Measurements from ENCODE around the gene PROZ. TPM values are rescaled to one million over a fixed set of nuclear protein-coding genes. Genes with fewer than 3 reads are reported as not detected.

Gene PROZ
- total and polyA plus RNA-seq, 5 donors from 2014 or later: 0.15 TPM; not detected in 3

DNA sequence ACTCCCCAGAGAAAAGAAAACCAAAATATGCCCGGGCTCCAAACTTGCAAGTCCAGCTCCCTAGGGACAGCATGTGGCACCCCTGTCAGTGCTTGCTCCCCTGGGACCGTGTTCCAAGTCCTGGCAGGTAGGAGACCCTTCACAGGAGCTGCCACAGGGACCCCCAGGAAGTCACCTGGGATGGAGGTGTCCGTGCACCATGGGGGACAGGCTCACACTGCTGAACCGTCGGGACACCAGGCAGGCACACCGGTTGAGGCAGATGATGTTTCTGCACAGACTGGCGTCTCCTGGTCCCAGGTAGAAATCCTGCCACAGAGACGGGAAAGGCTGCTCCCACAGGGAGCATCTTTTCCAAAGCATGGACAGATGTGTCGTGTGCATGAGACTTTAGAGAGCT lies 11.7 kb upstream of the PROZ start:
- Histone ChIP-seq H3K4me3 (ENCODE audit: low read depth, low read length) (no peak overlapping the region), H3K36me3 (ENCODE audit: control insufficient read depth, insufficient read depth, low read length) (no peaks in the 10 kb centered on the region), H3K4me1 (ENCODE audit: control insufficient read depth, insufficient read depth, low read length, poor library complexity, severe bottlenecking) (peaks cover 1% of the 10 kb centered on the region), H3K9me3 (ENCODE audit: control insufficient read depth in 2 of 2, low read length in 2 of 2) (no peaks in the 10 kb centered on the region), H3K27me3 (ENCODE audit: control insufficient read depth, insufficient read depth, low read length) (no peaks in the 10 kb centered on the region), H3K27ac (ENCODE audit: insufficient read depth, low read length, poor library complexity, severe bottlenecking) (no peak overlapping the region)
- Mint-ChIP-seq H3K36me3 (no peaks in the 10 kb centered on the region), H3K4me3 (no peak overlapping the region), H3K27me3 (no peaks in the 10 kb centered on the region), H3K27ac (no peak overlapping the region), H3K9me3 (peaks cover 0 to 2% (median 0%) of the 10 kb centered on the region in 7 donors), H3K4me1 (peaks cover 0 to 2% (median 0%) of the 10 kb centered on the region in 4 donors)
- DNase-seq: no peak
- ATAC-seq (ENCODE audit: low read depth in 2 of 2): no peak

DNA sequence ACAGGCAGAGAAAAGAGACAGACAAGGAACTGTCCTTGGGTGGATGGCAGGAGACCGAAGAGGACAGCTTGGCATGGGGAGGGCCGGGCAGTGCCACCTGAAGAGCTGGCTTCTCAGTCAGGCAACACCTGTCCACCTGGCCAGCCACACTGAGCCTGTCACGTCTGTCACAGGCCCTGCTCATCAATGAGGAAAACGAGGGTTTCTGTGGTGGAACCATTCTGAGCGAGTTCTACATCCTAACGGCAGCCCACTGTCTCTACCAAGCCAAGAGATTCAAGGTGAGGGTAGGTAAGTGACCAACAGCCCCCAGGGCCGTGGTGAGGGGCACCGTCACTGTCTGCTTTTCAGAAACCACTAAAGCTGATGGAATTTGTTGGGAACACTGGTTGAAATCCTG lies 11.2 kb upstream of the PROZ start:
- H3K27me3 ChIP-seq (ENCODE audit: control insufficient read depth, insufficient read depth, low read length): no peaks in the 10 kb centered on the region
- no peak for DNase-seq
- H3K4me1 ChIP-seq (ENCODE audit: control insufficient read depth, insufficient read depth, low read length, poor library complexity, severe bottlenecking): peaks cover 6% of the 10 kb centered on the region
- no peak for ATAC-seq (ENCODE audit: low read depth in 2 of 2)
- no peaks in the 10 kb centered on the region for H3K9me3 ChIP-seq (ENCODE audit: control insufficient read depth in 2 of 2, low read length in 2 of 2)
- H3K27me3 Mint-ChIP-seq: no peaks in the 10 kb centered on the region
- H3K4me1 Mint-ChIP-seq: peaks cover 0 to 4% (median under 1%) of the 10 kb centered on the region in 4 donors
- no peak overlapping the region for H3K27ac Mint-ChIP-seq
- no peak overlapping the region for H3K4me3 Mint-ChIP-seq
- no peaks in the 10 kb centered on the region for H3K36me3 ChIP-seq (ENCODE audit: control insufficient read depth, insufficient read depth, low read length)
- no peak overlapping the region for H3K4me3 ChIP-seq (ENCODE audit: low read depth, low read length)
- peaks cover 0 to 2% (median 0%) of the 10 kb centered on the region in 7 donors for H3K9me3 Mint-ChIP-seq
- no peak overlapping the region for H3K27ac ChIP-seq (ENCODE audit: insufficient read depth, low read length, poor library complexity, severe bottlenecking)
- no peaks in the 10 kb centered on the region for H3K36me3 Mint-ChIP-seq

DNA sequence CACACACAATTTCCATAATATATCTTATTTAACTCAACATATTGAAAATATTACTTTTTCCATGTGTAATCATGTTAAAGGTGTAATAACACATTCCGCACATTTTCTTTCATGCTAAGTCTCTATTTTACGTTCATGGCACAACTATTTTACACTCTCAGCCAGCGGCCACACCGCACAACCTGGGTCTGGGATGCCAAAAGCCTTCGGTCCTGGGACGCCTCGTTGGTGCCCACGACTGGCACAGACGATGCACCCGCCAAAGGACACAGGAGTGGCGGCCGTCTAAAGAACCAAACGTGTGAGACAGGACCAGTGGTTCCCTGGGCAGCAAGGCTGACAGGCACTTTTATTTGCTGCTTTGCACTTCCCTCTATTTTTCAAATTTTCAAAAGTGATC lies 10.0 kb upstream of the PROZ start:
- ATAC-seq (ENCODE audit: low read depth in 2 of 2) (no peak), DNase-seq (no peak)
- Histone ChIP-seq H3K4me1 (ENCODE audit: control insufficient read depth, insufficient read depth, low read length, poor library complexity, severe bottlenecking) (peaks cover 18% of the 10 kb centered on the region), H3K4me3 (ENCODE audit: low read depth, low read length) (no peak overlapping the region), H3K27ac (ENCODE audit: insufficient read depth, low read length, poor library complexity, severe bottlenecking) (no peak overlapping the region), H3K9me3 (ENCODE audit: control insufficient read depth in 2 of 2, low read length in 2 of 2) (no peaks in the 10 kb centered on the region), H3K27me3 (ENCODE audit: control insufficient read depth, insufficient read depth, low read length) (no peaks in the 10 kb centered on the region), H3K36me3 (ENCODE audit: control insufficient read depth, insufficient read depth, low read length) (no peaks in the 10 kb centered on the region)
- Mint-ChIP-seq H3K4me1 (peaks cover 6 to 12% (median 8%) of the 10 kb centered on the region in 4 donors), H3K27me3 (peaks cover 7% of the 10 kb centered on the region), H3K9me3 (peaks cover 0 to 2% (median 0%) of the 10 kb centered on the region in 7 donors), H3K27ac (no peak overlapping the region), H3K4me3 (no peak overlapping the region), H3K36me3 (no peaks in the 10 kb centered on the region)

DNA sequence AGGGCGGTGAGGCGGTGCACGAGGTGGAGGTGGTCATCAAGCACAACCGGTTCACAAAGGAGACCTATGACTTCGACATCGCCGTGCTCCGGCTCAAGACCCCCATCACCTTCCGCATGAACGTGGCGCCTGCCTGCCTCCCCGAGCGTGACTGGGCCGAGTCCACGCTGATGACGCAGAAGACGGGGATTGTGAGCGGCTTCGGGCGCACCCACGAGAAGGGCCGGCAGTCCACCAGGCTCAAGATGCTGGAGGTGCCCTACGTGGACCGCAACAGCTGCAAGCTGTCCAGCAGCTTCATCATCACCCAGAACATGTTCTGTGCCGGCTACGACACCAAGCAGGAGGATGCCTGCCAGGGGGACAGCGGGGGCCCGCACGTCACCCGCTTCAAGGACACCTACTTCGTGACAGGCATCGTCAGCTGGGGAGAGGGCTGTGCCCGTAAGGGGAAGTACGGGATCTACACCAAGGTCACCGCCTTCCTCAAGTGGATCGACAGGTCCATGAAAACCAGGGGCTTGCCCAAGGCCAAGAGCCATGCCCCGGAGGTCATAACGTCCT lies 9.4 kb upstream of the PROZ start:
- Mint-ChIP-seq H3K4me3 (peak overlapping the region in 1 of 4 donors; percentile 4), H3K36me3 (no peaks in the 10 kb centered on the region), H3K4me1 (peaks cover 6 to 16% (median 8%) of the 10 kb centered on the region in 4 donors), H3K27ac (no peak overlapping the region), H3K27me3 (peaks cover 7% of the 10 kb centered on the region), H3K9me3 (peaks cover 0 to 2% (median 0%) of the 10 kb centered on the region in 7 donors)
- no peak overlapping the region for H3K4me3 ChIP-seq (ENCODE audit: low read depth, low read length)
- ATAC-seq (ENCODE audit: low read depth in 2 of 2) (no peak), DNase-seq (no peak)
- H3K27ac ChIP-seq (ENCODE audit: insufficient read depth, low read length, poor library complexity, severe bottlenecking): no peak overlapping the region
- H3K9me3 ChIP-seq (ENCODE audit: control insufficient read depth in 2 of 2, low read length in 2 of 2): no peaks in the 10 kb centered on the region
- H3K4me1 ChIP-seq (ENCODE audit: control insufficient read depth, insufficient read depth, low read length, poor library complexity, severe bottlenecking): peaks cover 21% of the 10 kb centered on the region
- no peaks in the 10 kb centered on the region for H3K36me3 ChIP-seq (ENCODE audit: control insufficient read depth, insufficient read depth, low read length)
- H3K27me3 ChIP-seq (ENCODE audit: control insufficient read depth, insufficient read depth, low read length): no peaks in the 10 kb centered on the region

DNA sequence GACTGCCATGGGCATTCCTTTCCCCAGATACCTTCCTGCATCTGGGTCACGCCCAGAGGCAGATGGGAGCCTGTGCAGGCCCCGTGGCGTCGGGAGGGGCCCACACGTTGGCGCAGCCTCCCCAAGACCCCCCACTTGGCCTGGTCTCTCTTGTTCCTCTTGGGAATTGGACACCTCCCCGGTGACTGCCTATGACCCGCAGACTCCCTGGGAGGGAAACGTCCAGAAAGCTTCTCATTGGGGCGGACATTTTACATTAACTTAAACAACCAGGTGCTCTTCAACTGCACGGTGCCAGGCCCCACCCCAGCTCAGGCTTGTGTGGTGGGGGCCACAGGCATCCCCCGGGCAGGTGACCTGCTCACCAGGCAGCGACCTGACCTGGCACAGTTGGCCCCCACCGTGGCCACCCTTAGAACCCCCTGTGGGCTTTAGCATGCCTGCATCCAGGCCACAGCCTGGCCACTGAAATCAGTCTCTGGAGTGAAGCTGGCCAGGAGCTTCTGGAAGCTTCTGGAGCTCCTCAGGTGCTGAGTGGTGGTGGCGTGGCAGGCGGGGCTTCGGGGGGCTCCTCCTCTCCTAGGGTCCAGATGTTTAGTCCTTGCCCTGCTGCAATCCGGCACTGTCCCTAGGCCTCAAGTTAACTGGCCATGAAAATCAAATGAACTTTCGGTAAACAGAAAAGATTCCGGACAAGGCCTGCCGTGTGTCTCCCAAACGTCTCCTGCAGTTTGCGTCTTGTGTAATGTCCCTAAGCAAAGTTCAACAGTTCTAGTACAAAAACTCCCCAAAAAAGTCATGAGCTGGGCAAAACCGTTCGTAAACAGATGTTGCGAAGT lies 8.5 kb upstream of the PROZ start:
- Mint-ChIP-seq H3K4me3 (peak overlapping the region in 1 of 4 donors; percentile 58), H3K27ac (peak overlapping the region in 1 of 3 donors; percentile 32), H3K27me3 (peaks cover 7% of the 10 kb centered on the region), H3K9me3 (peaks cover 0 to 2% (median 0%) of the 10 kb centered on the region in 7 donors), H3K4me1 (peaks cover 6 to 20% (median 11%) of the 10 kb centered on the region in 4 donors), H3K36me3 (no peaks in the 10 kb centered on the region)
- no peak overlapping the region for H3K27ac ChIP-seq (ENCODE audit: insufficient read depth, low read length, poor library complexity, severe bottlenecking)
- H3K4me1 ChIP-seq (ENCODE audit: control insufficient read depth, insufficient read depth, low read length, poor library complexity, severe bottlenecking): peaks cover 21% of the 10 kb centered on the region
- no peaks in the 10 kb centered on the region for H3K36me3 ChIP-seq (ENCODE audit: control insufficient read depth, insufficient read depth, low read length)
- no peak for DNase-seq
- no peak overlapping the region for H3K4me3 ChIP-seq (ENCODE audit: low read depth, low read length)
- H3K9me3 ChIP-seq (ENCODE audit: control insufficient read depth in 2 of 2, low read length in 2 of 2): no peaks in the 10 kb centered on the region
- no peaks in the 10 kb centered on the region for H3K27me3 ChIP-seq (ENCODE audit: control insufficient read depth, insufficient read depth, low read length)
- ATAC-seq (ENCODE audit: low read depth in 2 of 2): no peak

DNA sequence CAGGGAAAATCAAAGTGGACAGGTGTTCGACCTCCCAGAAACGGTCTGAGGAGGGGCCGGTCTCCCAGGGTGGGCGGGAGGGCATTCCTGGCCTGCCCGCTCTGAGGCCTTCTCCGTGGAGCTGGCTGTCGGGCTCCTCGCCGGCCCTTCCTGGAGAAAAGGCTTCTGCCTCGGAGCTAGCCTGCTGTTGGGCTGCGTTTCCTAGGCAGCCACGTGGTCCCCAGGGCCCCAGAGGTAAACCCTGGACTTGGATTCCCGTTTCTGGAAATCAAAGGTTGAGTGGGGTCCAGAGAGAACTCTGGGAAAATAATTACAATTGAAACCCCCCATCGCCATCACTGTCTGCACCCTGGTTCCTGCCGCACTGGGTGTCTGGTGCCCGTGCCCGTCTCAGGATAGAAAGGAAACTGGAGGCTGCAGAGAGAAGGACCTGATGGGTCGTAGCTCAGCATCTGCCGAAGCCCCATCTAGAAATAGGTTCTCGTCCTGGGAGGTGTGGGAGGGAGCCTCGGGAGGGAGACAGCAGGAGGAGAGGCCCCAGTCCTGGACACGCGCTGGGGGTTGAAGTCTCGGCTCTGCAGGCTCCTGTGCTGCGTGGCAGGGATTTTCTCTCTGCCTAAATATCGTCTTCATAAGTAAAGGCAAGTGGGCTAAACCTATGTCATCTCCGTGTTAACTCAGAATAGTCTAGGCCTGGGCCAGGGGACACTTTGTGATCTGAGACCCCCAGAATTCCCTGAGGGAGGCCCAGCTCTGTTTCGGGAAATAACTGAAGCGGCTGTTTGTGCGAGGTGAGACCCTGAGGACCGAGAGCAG lies 7.7 kb upstream of the PROZ start:
- Histone ChIP-seq H3K4me1 (ENCODE audit: control insufficient read depth, insufficient read depth, low read length, poor library complexity, severe bottlenecking) (peaks cover 21% of the 10 kb centered on the region), H3K36me3 (ENCODE audit: control insufficient read depth, insufficient read depth, low read length) (no peaks in the 10 kb centered on the region), H3K4me3 (ENCODE audit: low read depth, low read length) (no peak overlapping the region), H3K27me3 (ENCODE audit: control insufficient read depth, insufficient read depth, low read length) (no peaks in the 10 kb centered on the region), H3K9me3 (ENCODE audit: control insufficient read depth in 2 of 2, low read length in 2 of 2) (no peaks in the 10 kb centered on the region), H3K27ac (ENCODE audit: insufficient read depth, low read length, poor library complexity, severe bottlenecking) (no peak overlapping the region)
- no peak for DNase-seq
- Mint-ChIP-seq H3K36me3 (no peaks in the 10 kb centered on the region), H3K9me3 (peaks cover 0 to 3% (median 0%) of the 10 kb centered on the region in 7 donors), H3K4me3 (peak overlapping the region in 2 of 4 donors; percentile 48 to 58), H3K27me3 (peaks cover 7% of the 10 kb centered on the region), H3K27ac (no peak overlapping the region), H3K4me1 (peaks cover 6 to 22% (median 13%) of the 10 kb centered on the region in 4 donors)
- no peak for ATAC-seq (ENCODE audit: low read depth in 2 of 2)

DNA sequence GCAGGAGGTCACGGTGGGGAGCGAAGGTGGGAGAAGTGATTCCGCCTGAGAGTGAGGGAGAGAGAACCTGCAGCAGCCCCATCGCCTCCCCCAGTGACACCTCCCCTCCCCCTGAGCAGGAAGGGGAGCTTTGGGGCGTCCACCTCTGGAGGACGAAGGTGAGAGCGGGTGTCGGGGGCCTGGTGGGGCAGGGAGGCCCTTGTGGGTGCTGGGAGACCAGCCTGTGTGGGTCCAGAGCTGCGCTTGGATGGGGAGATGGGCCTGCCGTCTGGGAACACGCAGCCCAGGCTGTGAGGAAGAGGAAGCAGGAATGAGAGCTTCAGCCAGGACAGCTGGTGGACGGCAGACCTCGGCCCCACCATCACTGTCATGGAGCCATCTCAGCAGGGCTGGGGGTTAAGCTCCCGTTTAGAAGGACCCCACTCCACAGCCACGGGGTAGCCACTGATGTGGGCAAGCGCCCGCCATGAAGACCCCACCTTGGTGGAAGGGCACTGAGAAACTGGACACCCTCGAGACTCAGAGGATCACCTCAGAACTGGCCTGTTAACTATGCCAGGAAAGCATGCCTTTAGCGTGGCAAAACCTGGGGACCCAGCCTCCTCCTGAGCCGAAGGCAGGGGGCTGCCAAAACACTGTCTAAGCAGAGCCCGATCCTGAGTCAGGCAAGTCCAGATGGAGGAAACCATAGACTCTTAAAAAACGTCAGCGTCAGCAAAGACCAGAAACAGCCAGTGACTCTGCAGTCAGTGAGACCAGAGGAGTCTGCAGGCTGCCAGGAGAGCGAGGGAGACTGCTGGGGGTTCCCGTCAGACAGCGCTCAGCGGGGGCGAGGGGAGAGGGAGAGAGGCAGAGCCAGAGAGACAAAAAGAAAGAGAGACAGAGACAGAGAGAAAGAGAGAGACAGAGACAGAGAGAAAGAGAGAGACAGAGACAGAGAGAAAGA lies 6.4 kb upstream of the PROZ start:
- Histone ChIP-seq H3K36me3 (ENCODE audit: control insufficient read depth, insufficient read depth, low read length) (no peaks in the 10 kb centered on the region), H3K9me3 (ENCODE audit: control insufficient read depth in 2 of 2, low read length in 2 of 2) (no peaks in the 10 kb centered on the region), H3K27me3 (ENCODE audit: control insufficient read depth, insufficient read depth, low read length) (no peaks in the 10 kb centered on the region), H3K27ac (ENCODE audit: insufficient read depth, low read length, poor library complexity, severe bottlenecking) (no peak overlapping the region), H3K4me1 (ENCODE audit: control insufficient read depth, insufficient read depth, low read length, poor library complexity, severe bottlenecking) (peaks cover 21% of the 10 kb centered on the region), H3K4me3 (ENCODE audit: low read depth, low read length) (peak overlapping the region; percentile 76)
- peaks cover 7% of the 10 kb centered on the region for H3K27me3 Mint-ChIP-seq
- no peak for ATAC-seq (ENCODE audit: low read depth in 2 of 2)
- peaks cover 6 to 22% (median 13%) of the 10 kb centered on the region in 4 donors for H3K4me1 Mint-ChIP-seq
- peak overlapping the region; percentile 52 to 90 (median 87) for H3K27ac Mint-ChIP-seq
- peaks cover 0 to 3% (median 0%) of the 10 kb centered on the region in 7 donors for H3K9me3 Mint-ChIP-seq
- peak overlapping the region; percentile 86 to 94 (median 90) for H3K4me3 Mint-ChIP-seq
- peak in 1 of 3 donors; percentile 23 for DNase-seq
- no peaks in the 10 kb centered on the region for H3K36me3 Mint-ChIP-seq
